IPS DF 6.9 (cell line): ENCODE data around the gene RNF145.
"Not testable (repeated sequence)": the region's sequence is repeated elsewhere in the genome, so short reads cannot be mapped to it uniquely, and the experiment has no call there.

Experiments used
- DNase-seq: peaks from one replicate; pipeline ENCODE4 v3.0.0-alpha.2; 2013; ENCODE audit warnings: low read depth, low spot score
- H3K27ac ChIP-seq: one replicate; pipeline ENCODE4 v1.5.1; 2013; ENCODE audit warnings: low read length, control low read depth
- H3K27me3 ChIP-seq: 2 replicates; pipeline ENCODE4 v1.6.1; 2013; ENCODE audit warnings: mild to moderate bottlenecking, low read length; ENCODE audit not compliant: control insufficient read depth, insufficient read depth
- H3K36me3 ChIP-seq: 2 replicates; pipeline ENCODE4 v1.6.1; 2013; ENCODE audit warnings: low read length; ENCODE audit not compliant: control insufficient read depth, insufficient read depth
- H3K4me1 ChIP-seq: 2 replicates; pipeline ENCODE4 v1.6.1; 2013; ENCODE audit warnings: low read length; ENCODE audit not compliant: control insufficient read depth, insufficient read depth
- H3K4me3 ChIP-seq: 2 replicates; pipeline ENCODE4 v1.5.1; 2013; ENCODE audit warnings: mild to moderate bottlenecking, low read length
- H3K9me3 ChIP-seq: 2 replicates; pipeline ENCODE4 v1.6.1; 2013; ENCODE audit warnings: low read length, inconsistent platforms; ENCODE audit not compliant: control insufficient read depth, insufficient read depth
- WGBS: extraction: QIAGEN DNeasy Blood & Tissue Kit; methylation state at CpG from one replicate; pipeline ENCODE4 v1.1.7; 2013; ENCODE audit warnings: mixed read lengths, missing lambda C conversion rate; ENCODE audit not compliant: insufficient read length, insufficient coverage; 5-methylcytosine and 5-hydroxymethylcytosine counted together

RNF145 gene

GRCh38 chr5:159145160-159145559 lies 64.2 kb downstream of the RNF145 start:
- no CpG with 5 or more reads among the region's 1 CpG for whole genome bisulfite sequencing

GRCh38 chr5:159139802-159140201 lies 69.6 kb downstream of the RNF145 start:
- H3K27me3 ChIP-seq: no peaks in the 10 kb centered on the region
- no peaks in the 10 kb centered on the region for H3K9me3 ChIP-seq
- no peaks in the 10 kb centered on the region for H3K36me3 ChIP-seq
- H3K4me1 ChIP-seq: no peaks in the 10 kb centered on the region
- no peak for DNase-seq
- WGBS: no CpG with 5 or more reads among the region's 7 CpGs
- no peak overlapping the region for H3K27ac ChIP-seq
- H3K4me3 ChIP-seq: no peak overlapping the region

More at GRCh38 chr5:159145160-159145559, 64.2 kb downstream of the RNF145 start:
- not testable (repeated sequence) for H3K27ac ChIP-seq, H3K4me3 ChIP-seq, DNase-seq, H3K9me3 ChIP-seq, H3K4me1 ChIP-seq, H3K36me3 ChIP-seq, H3K27me3 ChIP-seq

- no peak for DNase-seq
- no peaks in the 10 kb centered on the region for H3K27me3 ChIP-seq
- H3K27ac ChIP-seq: no peak overlapping the region
- H3K4me1 ChIP-seq: no peaks in the 10 kb centered on the region
- no peak overlapping the region for H3K4me3 ChIP-seq
- no peaks in the 10 kb centered on the region for H3K9me3 ChIP-seq
- H3K36me3 ChIP-seq: no peaks in the 10 kb centered on the region
- no CpG with 5 or more reads among the region's 9 CpGs for WGBS
Measured at GRCh38 chr5:159135896-159136531, 73.3 kb downstream of the RNF145 start.

GRCh38 chr5:159133041-159133741 lies 76.2 kb downstream of the RNF145 start:
- WGBS: no CpG with 5 or more reads among the region's 11 CpGs
- Histone ChIP-seq H3K27ac (no peak overlapping the region), H3K27me3 (no peaks in the 10 kb centered on the region), H3K36me3 (no peaks in the 10 kb centered on the region), H3K9me3 (no peaks in the 10 kb centered on the region), H3K4me3 (no peak overlapping the region), H3K4me1 (no peaks in the 10 kb centered on the region)
- DNase-seq: no peak

- no peak for DNase-seq
- no CpG with 5 or more reads among the region's 5 CpGs for WGBS
- Histone ChIP-seq H3K9me3 (no peaks in the 10 kb centered on the region), H3K27me3 (no peaks in the 10 kb centered on the region), H3K27ac (no peak overlapping the region), H3K4me3 (no peak overlapping the region), H3K36me3 (no peaks in the 10 kb centered on the region), H3K4me1 (no peaks in the 10 kb centered on the region)
Measured at GRCh38 chr5:159132429-159133040, 76.8 kb downstream of the RNF145 start.

- Histone ChIP-seq H3K4me3 (no peak overlapping the region), H3K27me3 (no peaks in the 10 kb centered on the region), H3K36me3 (no peaks in the 10 kb centered on the region), H3K9me3 (no peaks in the 10 kb centered on the region), H3K4me1 (no peaks in the 10 kb centered on the region), H3K27ac (no peak overlapping the region)
- WGBS: no CpG with 5 or more reads among the region's 4 CpGs
- DNase-seq: no peak
Measured at GRCh38 chr5:159131951-159132350, 77.4 kb downstream of the RNF145 start.

GRCh38 chr5:159130871-159131270 lies 78.5 kb downstream of the RNF145 start:
- H3K9me3 ChIP-seq: no peaks in the 10 kb centered on the region
- no peak for DNase-seq
- H3K36me3 ChIP-seq: no peaks in the 10 kb centered on the region
- H3K27ac ChIP-seq: no peak overlapping the region
- H3K4me1 ChIP-seq: no peaks in the 10 kb centered on the region
- no peaks in the 10 kb centered on the region for H3K27me3 ChIP-seq
- WGBS: no CpG with 5 or more reads among the region's 3 CpGs
- no peak overlapping the region for H3K4me3 ChIP-seq

GRCh38 chr5:159128070-159128541 lies 81.2 kb downstream of the RNF145 start:
- H3K27me3 ChIP-seq: no peaks in the 10 kb centered on the region
- H3K27ac ChIP-seq: no peak overlapping the region
- H3K36me3 ChIP-seq: no peaks in the 10 kb centered on the region
- no peak for DNase-seq
- no peaks in the 10 kb centered on the region for H3K4me1 ChIP-seq
- WGBS: no CpG with 5 or more reads among the region's 6 CpGs
- H3K4me3 ChIP-seq: no peak overlapping the region
- H3K9me3 ChIP-seq: no peaks in the 10 kb centered on the region

GRCh38 chr5:159123700-159124099 lies 85.7 kb downstream of the RNF145 start:
- no peak for DNase-seq
- H3K4me1 ChIP-seq: no peaks in the 10 kb centered on the region
- no peak overlapping the region for H3K4me3 ChIP-seq
- H3K9me3 ChIP-seq: no peaks in the 10 kb centered on the region
- H3K27me3 ChIP-seq: no peaks in the 10 kb centered on the region
- 100% methylated on average over 1 of the region's 3 CpGs for WGBS
- H3K36me3 ChIP-seq: no peaks in the 10 kb centered on the region
- H3K27ac ChIP-seq: no peak overlapping the region

- no CpG with 5 or more reads among the region's 2 CpGs for WGBS
- H3K9me3 ChIP-seq: no peaks in the 10 kb centered on the region
- H3K27ac ChIP-seq: no peak overlapping the region
- no peaks in the 10 kb centered on the region for H3K27me3 ChIP-seq
- DNase-seq: no peak
- H3K4me3 ChIP-seq: no peak overlapping the region
- no peaks in the 10 kb centered on the region for H3K36me3 ChIP-seq
- no peaks in the 10 kb centered on the region for H3K4me1 ChIP-seq
Measured at GRCh38 chr5:159123189-159123588, 86.2 kb downstream of the RNF145 start.
